ENCODE results near the gene PSD4. TPM values are rescaled to one million over a fixed set of nuclear protein-coding genes. Genes with fewer than 3 reads are reported as not detected.

PSD4 gene
- total RNA-seq, 1 donor from 2014 or later, result 6.5 TPM

GRCh38 chr2:113184531-113185230, 10.9 kb downstream of the PSD4 start:
- DNase-seq (ENCODE audit: low spot score), result no peak

- no peak for DNase-seq (ENCODE audit: low spot score)
These were observed 12.1 kb downstream of the PSD4 start for GRCh38 chr2:113185664-113186432.

GRCh38 chr2:113186433-113186796, 12.6 kb downstream of the PSD4 start:
- DNase-seq (ENCODE audit: low spot score), result no peak

- DNase-seq (ENCODE audit: low spot score), result no peak
These were observed 14.0 kb downstream of the PSD4 start for GRCh38 chr2:113187771-113188170.

- no peak for DNase-seq (ENCODE audit: low spot score)
These were observed 17.1 kb downstream of the PSD4 start for GRCh38 chr2:113190871-113191270.

GRCh38 chr2:113192459-113193100, 18.8 kb downstream of the PSD4 start:
- DNase-seq (ENCODE audit: low spot score), result no peak

GRCh38 chr2:113195923-113196501, 22.2 kb downstream of the PSD4 start:
- DNase-seq (ENCODE audit: low spot score), result no peak

- DNase-seq (ENCODE audit: low spot score), result no peak
These were observed 23.1 kb downstream of the PSD4 start for GRCh38 chr2:113196839-113197238.

- no peak for DNase-seq (ENCODE audit: low spot score)
These were observed 23.7 kb downstream of the PSD4 start for GRCh38 chr2:113197347-113198047.

- no peak for DNase-seq (ENCODE audit: low spot score)
These were observed 24.4 kb downstream of the PSD4 start for GRCh38 chr2:113198048-113198789.

- peak; percentile 86 for DNase-seq (ENCODE audit: low spot score)
These were observed 25.2 kb downstream of the PSD4 start for GRCh38 chr2:113198790-113199612.

- DNase-seq (ENCODE audit: low spot score), result no peak
These were observed 26.5 kb downstream of the PSD4 start for GRCh38 chr2:113200236-113200635.

GRCh38 chr2:113200736-113201490, 27.1 kb downstream of the PSD4 start:
- no peak for DNase-seq (ENCODE audit: low spot score)

GRCh38 chr2:113201496-113202304, 27.9 kb downstream of the PSD4 start:
- DNase-seq (ENCODE audit: low spot score), result no peak

GRCh38 chr2:113202305-113203216, 28.8 kb downstream of the PSD4 start:
- DNase-seq (ENCODE audit: low spot score), result no peak

GRCh38 chr2:113203217-113203530, 29.4 kb downstream of the PSD4 start:
- DNase-seq (ENCODE audit: low spot score), result peak; percentile 40

GRCh38 chr2:113203901-113204519, 30.2 kb downstream of the PSD4 start:
- peak; percentile 75 for DNase-seq (ENCODE audit: low spot score)
